IMR-90 (cell line): ENCODE results near the gene PEX11G. TPM values are rescaled to one million over a fixed set of nuclear protein-coding genes. Genes with fewer than 3 reads are reported as not detected.

Experiments
- ATAC-seq: fragments of 200-7000 bp; cut with Tn5 transposase; 2 replicates; pipeline ENCODE4 v1.9.1; 2020; ENCODE audit warnings: low read depth, mild to moderate bottlenecking, moderate library complexity
- BruUV-seq: library from RNA; stranded (reverse); fragments of 400-500 nt; replicated peaks from 2 replicates; lab custom pipeline; 2021; lab: Mats Ljungman, UMichigan
- CTCF ChIA-PET: fragments of 300-600 bp; formaldehyde crosslinking; extraction: SDS; loops from one replicate; lab custom pipeline; 2021; ENCODE audit warnings: antibody characterized with exemption; lab: Yijun Ruan, JAX
- POLR2A ChIA-PET: fragments of 300-600 bp; sonication (Branson Sonifier 250); formaldehyde crosslinking; loops from one replicate; lab custom pipeline; 2022; ENCODE audit warnings: antibody characterized with exemption; ENCODE audit not compliant: unreplicated experiment; lab: Charles Lee
- DNase-seq: peaks from one replicate; pipeline ENCODE4 v3.0.0; 2013
- H2AFZ ChIP-seq: replicated peaks from 2 replicates; pipeline ENCODE3; 2013; ENCODE audit warnings: low read length, mild to moderate bottlenecking; ENCODE audit not compliant: poor library complexity
- H2AK5ac ChIP-seq: 2 replicates; pipeline ENCODE4 v1.6.1; 2013; ENCODE audit warnings: low read depth, low read length, inconsistent platforms
- H2AK9ac ChIP-seq: replicated peaks from 2 replicates; pipeline ENCODE3; 2013; ENCODE audit warnings: mild to moderate bottlenecking, low read depth, low read length, moderate library complexity; ENCODE audit not compliant: poor library complexity
- H2BK120ac ChIP-seq: 2 replicates; pipeline ENCODE4 v1.6.1; 2013; ENCODE audit warnings: low read depth, low read length, inconsistent platforms
- H2BK15ac ChIP-seq: 3 replicates; pipeline ENCODE4 v1.6.1; 2013; ENCODE audit warnings: low read depth, low read length, inconsistent platforms
- H2BK20ac ChIP-seq: 2 replicates; pipeline ENCODE4 v1.6.1; 2013; ENCODE audit warnings: low read depth, mild to moderate bottlenecking, inconsistent platforms, low read length, moderate library complexity
- H2BK5ac ChIP-seq: 2 replicates; pipeline ENCODE4 v1.6.1; 2013; ENCODE audit warnings: mild to moderate bottlenecking, low read depth, low read length, inconsistent platforms; ENCODE audit not compliant: poor library complexity, severe bottlenecking
- H3K14ac ChIP-seq: replicated peaks from 2 replicates; pipeline ENCODE4 v1.6.1; 2013; ENCODE audit warnings: low read depth, low read length, inconsistent platforms
- H3K18ac ChIP-seq: 2 replicates; pipeline ENCODE4 v1.6.1; 2013; ENCODE audit warnings: low read depth, low read length, control low read depth
- H3K23ac ChIP-seq: 2 replicates; pipeline ENCODE4 v1.6.1; 2013; ENCODE audit warnings: low read depth, low read length, inconsistent platforms
- H3K27ac ChIP-seq: 2 replicates; pipeline ENCODE4 v1.5.1; 2013; ENCODE audit warnings: mild to moderate bottlenecking, control low read depth, low read length; ENCODE audit not compliant: insufficient read depth
- H3K27me3 ChIP-seq: 2 replicates; pipeline ENCODE4 v1.6.1; 2013; ENCODE audit warnings: low read length; ENCODE audit not compliant: control insufficient read depth, insufficient read depth
- H3K36me3 ChIP-seq: 2 replicates; pipeline ENCODE4 v1.6.1; 2013; ENCODE audit warnings: low read length, mixed read lengths; ENCODE audit not compliant: control insufficient read depth, insufficient read depth
- H3K4ac ChIP-seq: 2 replicates; pipeline ENCODE4 v1.6.1; 2013; ENCODE audit warnings: low read depth, low read length, inconsistent platforms
- H3K4me1 ChIP-seq: 2 replicates; pipeline ENCODE4 v1.6.1; 2013; ENCODE audit warnings: low read length, mixed read lengths; ENCODE audit not compliant: control insufficient read depth, insufficient read depth
- H3K4me2 ChIP-seq: 2 replicates; pipeline ENCODE4 v1.6.1; 2013; ENCODE audit warnings: low read depth, mild to moderate bottlenecking, control low read depth, low read length, moderate library complexity
- H3K4me3 ChIP-seq: 2 replicates; pipeline ENCODE4 v1.5.1; 2013; ENCODE audit warnings: low read depth, mild to moderate bottlenecking, control low read depth, low read length, moderate library complexity; ENCODE audit not compliant: insufficient read depth
- H3K56ac ChIP-seq: 2 replicates; pipeline ENCODE4 v1.6.1; 2013; ENCODE audit warnings: low read length, inconsistent platforms; ENCODE audit not compliant: insufficient read depth; ENCODE audit errors: extremely low read depth
- H3K79me1 ChIP-seq, 2 experiments: 2 replicates each; pipeline ENCODE4 v1.6.1; 2013; ENCODE audit warnings: low read length in 2 of 2, inconsistent platforms in 1 of 2, low read depth in 1 of 2
- H3K9ac ChIP-seq: 2 replicates; pipeline ENCODE4 v1.6.1; 2013; ENCODE audit warnings: low read depth, low read length, control low read depth
- H3K9me1 ChIP-seq: 2 replicates; pipeline ENCODE4 v1.6.1; 2013; ENCODE audit warnings: low read length, inconsistent platforms; ENCODE audit not compliant: insufficient read depth
- H3K9me3 ChIP-seq: 2 replicates; pipeline ENCODE4 v1.6.1; 2013; ENCODE audit warnings: low read length; ENCODE audit not compliant: control insufficient read depth, insufficient read depth
- H4K20me1 ChIP-seq: 2 replicates; pipeline ENCODE4 v1.6.1; 2013; ENCODE audit warnings: low read length, inconsistent platforms; ENCODE audit not compliant: insufficient read depth
- H4K5ac ChIP-seq: 2 replicates; pipeline ENCODE4 v1.6.1; 2013; ENCODE audit warnings: mild to moderate bottlenecking, low read depth, low read length, control low read depth
- H4K8ac ChIP-seq, 2 experiments: 2 replicates each; pipeline ENCODE4 v1.6.1; 2013; ENCODE audit warnings: low read depth in 2 of 2, low read length in 2 of 2, control low read depth in 1 of 2, inconsistent platforms in 1 of 2
- H4K91ac ChIP-seq: 2 replicates; pipeline ENCODE4 v1.6.1; 2013; ENCODE audit warnings: low read depth, low read length, inconsistent platforms; ENCODE audit not compliant: insufficient read depth
- WGBS, 2 experiments: methylation state at CpG; one replicate each; pipeline versions ENCODE4 v1.1.5 to v1.1.7; 2013; ENCODE audit warnings: missing lambda C conversion rate in 2 of 2; ENCODE audit not compliant: insufficient read length in 1 of 2; ENCODE audit errors: extremely low coverage in 2 of 2; 5-methylcytosine and 5-hydroxymethylcytosine counted together
- dilution Hi-C: fragments of 300-500 bp; cut with HindIII; formaldehyde crosslinking; loops from one replicate; pipeline ENCODE4 v1.14.3; 2018; ENCODE audit warnings: low sequenced_read_pairs; ENCODE audit not compliant: unreplicated experiment
- in situ Hi-C: fragments of 300-500 bp; cut with MboI; formaldehyde crosslinking; loops from 3 replicates; pipeline ENCODE4 v1.14.3; 2019; ENCODE audit warnings: low sequenced_read_pairs, inconsistent platforms, mixed read lengths
- intact Hi-C: fragments of 100-400 bp; cut with micrococcal nuclease; formaldehyde crosslinking; loops from 2 replicates; pipeline ENCODE4 v1.10.0; 2022
- polyA plus RNA-seq, 3 experiments: library from polyadenylated mRNA; depleted of rRNA; stranded (reverse); fragments of >200 nt; gene quantifications; 2 replicates each; pipeline ENCODE4 v1.2.3, GENCODE V29; 2012; ENCODE audit warnings: low replicate concordance in 1 of 3
- total RNA-seq: library from RNA; depleted of rRNA; stranded (reverse); fragments of >200 nt; gene quantifications from 2 replicates; pipeline ENCODE4 v1.2.3, GENCODE V29; 2012
- TF ChIP-seq, protein P1 (sequence below): fragments of 150-350 bp; IDR thresholded peaks from 2 replicates; pipeline ENCODE4 v1.6.1; 2017; ENCODE audit warnings: mild to moderate bottlenecking, antibody characterized with exemption, low read length, low read depth

Gene PEX11G
- total and polyA plus RNA-seq, 2 of the 4 experiments (the other 2 are of a cell fraction) = 0.72 to 1.7 TPM

DNA sequence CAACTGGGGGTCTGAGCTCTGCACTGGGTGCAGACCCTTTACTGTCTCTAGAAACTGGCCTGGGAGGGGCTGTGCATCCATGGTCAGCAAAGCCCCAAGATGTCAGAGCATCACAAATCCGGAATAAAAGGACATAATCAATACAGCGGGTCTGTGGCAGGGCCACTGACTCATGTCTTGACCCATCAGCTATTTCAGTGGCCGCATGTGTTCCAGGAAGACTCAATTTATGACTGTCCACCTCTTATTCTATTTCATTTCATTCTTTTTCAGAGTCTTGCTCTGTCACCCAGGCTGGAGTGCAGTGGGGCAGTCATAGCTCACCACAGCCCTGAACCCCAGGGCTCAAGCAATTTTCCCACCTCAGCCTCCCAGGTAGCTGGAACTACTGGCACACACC is 53.2 kb downstream of the PEX11G start:
- Histone ChIP-seq H3K4me3 (no peak overlapping the region), H3K9ac (no peak overlapping the region), H3K18ac (no peak overlapping the region), H4K20me1 (no peaks in the 10 kb centered on the region; the same call in 1 of the 2 replicates), H3K9me1 (no peaks in the 10 kb centered on the region), H4K8ac (no peak overlapping the region), H3K79me1 (peaks cover 6 to 7% of the 10 kb centered on the region in 2 experiments; a peak in 3 of 4 replicates), H2BK20ac (no peak overlapping the region), H2AK5ac (no peak overlapping the region), H3K27ac (no peak overlapping the region), H3K4me2 (no peak overlapping the region), H3K9me3 (no peaks in the 10 kb centered on the region), H3K14ac (no peak overlapping the region), H4K5ac (no peak overlapping the region), H3K4me1 (no peaks in the 10 kb centered on the region), H3K4ac (no peak overlapping the region), H3K23ac (no peak overlapping the region), H3K56ac (no peak overlapping the region), H2BK5ac (no peak overlapping the region), H4K91ac (no peak overlapping the region), H2AFZ (no peak overlapping the region), H2BK15ac (no peak overlapping the region), H3K36me3 (peaks cover 6% of the 10 kb centered on the region), H2AK9ac (no peak overlapping the region), H3K27me3 (no peaks in the 10 kb centered on the region), H2BK120ac (no peak overlapping the region)
- ATAC-seq = no peak
- no peak for DNase-seq
- POLR2A ChIA-PET = no interaction called here
- intact Hi-C loops (no loop called here), in situ Hi-C loops (no loop called here), dilution Hi-C loops (no loop called here)
- BruUV-seq = no TSS peak
- CTCF ChIA-PET = no interaction called here
- 93% methylated on average over 2 of the region's 3 CpGs; no CpG with 5 or more reads in 1 of the 2 experiments for WGBS, 2 experiments
- TF ChIP-seq, protein P1, sequence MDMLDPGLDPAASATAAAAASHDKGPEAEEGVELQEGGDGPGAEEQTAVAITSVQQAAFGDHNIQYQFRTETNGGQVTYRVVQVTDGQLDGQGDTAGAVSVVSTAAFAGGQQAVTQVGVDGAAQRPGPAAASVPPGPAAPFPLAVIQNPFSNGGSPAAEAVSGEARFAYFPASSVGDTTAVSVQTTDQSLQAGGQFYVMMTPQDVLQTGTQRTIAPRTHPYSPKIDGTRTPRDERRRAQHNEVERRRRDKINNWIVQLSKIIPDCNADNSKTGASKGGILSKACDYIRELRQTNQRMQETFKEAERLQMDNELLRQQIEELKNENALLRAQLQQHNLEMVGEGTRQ = no peak
